Endodermal cell (in vitro differentiated cells): Measurements from ENCODE around the gene DHRS7C. TPM values are rescaled to one million over a fixed set of nuclear protein-coding genes. Genes with fewer than 3 reads are reported as not detected.

Source experiments
- DNase-seq: peaks from one replicate; pipeline ENCODE4 v3.0.0-alpha.2; 2017
- H3K27ac ChIP-seq: 2 replicates; pipeline ENCODE4 v1.5.1; 2013; ENCODE audit warnings: mild to moderate bottlenecking, low read depth, low read length, moderate library complexity
- H3K27me3 ChIP-seq: 2 replicates; pipeline ENCODE4 v1.6.1; 2013; ENCODE audit warnings: mild to moderate bottlenecking, low read length, moderate library complexity; ENCODE audit not compliant: insufficient read depth, control insufficient read depth, poor library complexity, severe bottlenecking
- H3K36me3 ChIP-seq: 2 replicates; pipeline ENCODE4 v1.7.0; 2013; ENCODE audit warnings: mild to moderate bottlenecking, low read length, moderate library complexity; ENCODE audit not compliant: control insufficient read depth, insufficient read depth
- H3K4me1 ChIP-seq: one replicate; pipeline ENCODE4 v1.7.0; 2013; ENCODE audit warnings: low read length; ENCODE audit not compliant: control insufficient read depth, insufficient read depth
- H3K4me3 ChIP-seq: 2 replicates; pipeline ENCODE4 v1.5.1; 2013; ENCODE audit warnings: mild to moderate bottlenecking, low read length, moderate library complexity
- H3K9ac ChIP-seq: 2 replicates; pipeline ENCODE4 v1.6.1; 2013; ENCODE audit warnings: mild to moderate bottlenecking, low read length, moderate library complexity; ENCODE audit not compliant: poor library complexity, severe bottlenecking; ENCODE audit errors: extremely low read depth
- H3K9me3 ChIP-seq: 2 replicates; pipeline ENCODE4 v1.6.1; 2013; ENCODE audit warnings: mild to moderate bottlenecking, low read length, moderate library complexity; ENCODE audit not compliant: control insufficient read depth
- H3K27ac Mint-ChIP-seq: 2 replicates; pipeline ENCODE4 v1.8.0; 2020; ENCODE audit warnings: mixed read lengths
- H3K27me3 Mint-ChIP-seq: 2 replicates; pipeline ENCODE4 v1.8.0; 2021; ENCODE audit warnings: mild to moderate bottlenecking, mixed read lengths; ENCODE audit not compliant: insufficient read depth
- H3K36me3 Mint-ChIP-seq: 2 replicates; pipeline ENCODE4 v1.8.0; 2020; ENCODE audit warnings: low read depth, mixed read lengths
- H3K4me1 Mint-ChIP-seq: 2 replicates; pipeline ENCODE4 v1.8.0; 2020; ENCODE audit warnings: mixed read lengths
- H3K4me3 Mint-ChIP-seq: 2 replicates; pipeline ENCODE4 v1.8.0; 2020; ENCODE audit warnings: mild to moderate bottlenecking, moderate library complexity, mixed read lengths
- H3K9me3 Mint-ChIP-seq: 2 replicates; pipeline ENCODE4 v1.8.0; 2020; ENCODE audit warnings: mild to moderate bottlenecking, mixed read lengths
- CTCF ChIP-seq: fragments of 200-600 bp; sonication (generic); conservative IDR thresholded peaks from 2 replicates; pipeline ENCODE4 v1.5.0; 2021; ENCODE audit warnings: antibody characterized with exemption, mild to moderate bottlenecking
- WGBS, 2 experiments: methylation state at CpG; one replicate each; pipeline versions ENCODE4 v1.1.5 to v1.1.7; 2013; ENCODE audit warnings: missing lambda C conversion rate in 2 of 2, mixed read lengths in 1 of 2; ENCODE audit not compliant: insufficient coverage in 1 of 2, insufficient read length in 1 of 2; 5-methylcytosine and 5-hydroxymethylcytosine counted together
- total RNA-seq, 2 donors: library from RNA; stranded (reverse); fragmentation: NEBNext Ultra II Directional in 1 of 2; extraction: Animal tissue kit (Norgen Biotek cat#: 25700) in 1 of 2; gene quantifications; 2 replicates in 1 of 2; 3 replicates in 1 of 2; pipeline ENCODE4 v1.2.1, GENCODE V29; 2021

Gene DHRS7C
- total RNA-seq, 2 donors from 2014 or later, result not detected

- Histone ChIP-seq H3K9me3 (no peaks in the 10 kb centered on the region), H3K4me1 (no peaks in the 10 kb centered on the region), H3K27me3 (no peaks in the 10 kb centered on the region), H3K36me3 (no peaks in the 10 kb centered on the region), H3K4me3 (no peak overlapping the region), H3K27ac (no peak overlapping the region), H3K9ac (no peak overlapping the region)
- no peak overlapping the region for H3K27ac Mint-ChIP-seq
- no peak for DNase-seq
- no peaks in the 10 kb centered on the region for H3K4me1 Mint-ChIP-seq
- peak; percentile 59 for TF ChIP-seq CTCF
- H3K27me3 Mint-ChIP-seq, result peaks cover 15% of the 10 kb centered on the region
- no peaks in the 10 kb centered on the region for H3K36me3 Mint-ChIP-seq
- WGBS, 2 experiments, result 69 to 89% methylated on average over 3 to 4 of the region's 4 CpGs
- no peak overlapping the region for H3K4me3 Mint-ChIP-seq
- no peaks in the 10 kb centered on the region for H3K9me3 Mint-ChIP-seq
Observed at GRCh38 chr17:9824094-9824493, 32.7 kb upstream of the DHRS7C start.

- Histone ChIP-seq H3K9me3 (no peaks in the 10 kb centered on the region), H3K4me1 (no peaks in the 10 kb centered on the region), H3K27ac (no peak within 1 kb of the TSS), H3K36me3 (no peaks in the 10 kb centered on the region), H3K27me3 (no peaks in the 10 kb centered on the region), H3K9ac (no peak within 1 kb of the TSS), H3K4me3 (no peak within 1 kb of the TSS)
- TF ChIP-seq CTCF, result no peak
- DNase-seq, result no peak
- no peaks in the 10 kb centered on the region for H3K4me1 Mint-ChIP-seq
- no peaks in the 10 kb centered on the region for H3K36me3 Mint-ChIP-seq
- 85% methylated on average over 15 of the region's 15 CpGs; no CpG with 5 or more reads in 1 of the 2 experiments for WGBS, 2 experiments
- peaks cover 15% of the 10 kb centered on the region for H3K27me3 Mint-ChIP-seq
- H3K9me3 Mint-ChIP-seq, result no peaks in the 10 kb centered on the region
- no peak within 1 kb of the TSS for H3K4me3 Mint-ChIP-seq
- no peak within 1 kb of the TSS for H3K27ac Mint-ChIP-seq
Observed at GRCh38 chr17:9821921-9822320, 30.5 kb upstream of the DHRS7C start, which contains the start of gene GSG1L2. GSG1L2 (minus strand) TSS chr17:9822079; CDS start chr17:9822071, 8 bp downstream.

GRCh38 chr17:9820448-9820847 lies 29.1 kb upstream of the DHRS7C start:
- H3K4me1 ChIP-seq, result no peaks in the 10 kb centered on the region
- no peak for DNase-seq
- Mint-ChIP-seq H3K27ac (no peak overlapping the region), H3K4me3 (no peak overlapping the region), H3K4me1 (no peaks in the 10 kb centered on the region), H3K9me3 (no peaks in the 10 kb centered on the region), H3K27me3 (peaks cover 18% of the 10 kb centered on the region), H3K36me3 (no peaks in the 10 kb centered on the region)
- H3K4me3 ChIP-seq, result no peak overlapping the region
- WGBS, 2 experiments, result 40 to 54% methylated on average over 3 of the region's 3 CpGs
- no peak overlapping the region for H3K27ac ChIP-seq
- no peaks in the 10 kb centered on the region for H3K27me3 ChIP-seq
- H3K9me3 ChIP-seq, result no peaks in the 10 kb centered on the region
- no peak for TF ChIP-seq CTCF
- H3K9ac ChIP-seq, result no peak overlapping the region
- no peaks in the 10 kb centered on the region for H3K36me3 ChIP-seq
